ENCODE data around the gene SERTM1. TPM values are rescaled to one million over a fixed set of nuclear protein-coding genes. Genes with fewer than 3 reads are reported as not detected.

The SERTM1 gene
- total RNA-seq, 1 experiment from 2014 or later: 1.3 TPM

GRCh38 chr13:36712770-36713169, 39.0 kb downstream of the SERTM1 start:
- TF ChIP-seq TP53 (CRISPR knock-in tag; IDR thresholded peaks at IDR 0.05) (no peak), NR2C2 (CRISPR knock-in tag; IDR thresholded peaks at IDR 0.05) (no peak), IRF1 (CRISPR knock-in tag; IDR thresholded peaks at IDR 0.05) (no peak), NFYB (CRISPR knock-in tag; conservative IDR thresholded peaks at IDR 0.05; ENCODE audit: low read depth) (no peak), JUN (CRISPR knock-in tag; IDR thresholded peaks at IDR 0.05) (no peak), STAT6 (CRISPR knock-in tag; conservative IDR thresholded peaks at IDR 0.05; ENCODE audit: low read depth) (no peak)
- Mint-ChIP-seq H3K9me3 (peaks cover 7% of the 10 kb centered on the region; the same call in 1 of the 2 replicates), H3K4me1 (peaks cover 22% of the 10 kb centered on the region), H3K27ac (no peak overlapping the region), H3K27me3 (ENCODE audit: low read depth) (no peaks in the 10 kb centered on the region; the same call in 1 of the 2 replicates), H3K4me3 (no peak overlapping the region), H3K36me3 (no peaks in the 10 kb centered on the region)
- DNase-seq (ENCODE audit: low spot score) (no peak), ATAC-seq (no peak)
- ChIA-PET CTCF (no interaction called here), POLR2A (no interaction called here)

GRCh38 chr13:36713887-36714286, 40.1 kb downstream of the SERTM1 start:
- Mint-ChIP-seq H3K27ac (no peak overlapping the region), H3K4me1 (peaks cover 26% of the 10 kb centered on the region), H3K36me3 (no peaks in the 10 kb centered on the region), H3K4me3 (no peak overlapping the region), H3K27me3 (ENCODE audit: low read depth) (no peaks in the 10 kb centered on the region; the same call in 1 of the 2 replicates), H3K9me3 (peaks cover 7% of the 10 kb centered on the region; the same call in 1 of the 2 replicates)
- POLR2A ChIA-PET: interaction anchor here (0.6 kb wide), 1 partner anchor 319 kb away, joined by 5 read pairs; no protein-coding TSS in a partner anchor
- TF ChIP-seq ZNF121 (CRISPR knock-in tag; IDR thresholded peaks at IDR 0.05) (no peak), IRF2 (CRISPR knock-in tag; IDR thresholded peaks at IDR 0.05; ENCODE audit: borderline replicate concordance, low read depth) (no peak), ZBTB21 (CRISPR knock-in tag; IDR thresholded peaks at IDR 0.05; ENCODE audit: borderline replicate concordance) (no peak), ESRRA (CRISPR knock-in tag; IDR thresholded peaks at IDR 0.05; ENCODE audit: borderline replicate concordance) (no peak), NFYB (CRISPR knock-in tag; conservative IDR thresholded peaks at IDR 0.05; ENCODE audit: low read depth) (no peak), SMAD3 (CRISPR knock-in tag; IDR thresholded peaks at IDR 0.05; ENCODE audit: borderline replicate concordance) (no peak), USF2 (CRISPR knock-in tag; IDR thresholded peaks at IDR 0.05) (no peak), EMX1 (CRISPR knock-in tag; IDR thresholded peaks at IDR 0.05) (no peak), ZNF425 (CRISPR knock-in tag; conservative IDR thresholded peaks at IDR 0.05) (no peak), ATF2 (CRISPR knock-in tag; IDR thresholded peaks at IDR 0.05; ENCODE audit: borderline replicate concordance, low read depth) (no peak), NR1H2 (CRISPR knock-in tag; IDR thresholded peaks at IDR 0.05) (no peak), JUN (CRISPR knock-in tag; IDR thresholded peaks at IDR 0.05) (no peak), ZNF138 (CRISPR knock-in tag; conservative IDR thresholded peaks at IDR 0.05) (no peak), FOXP1 (CRISPR knock-in tag; IDR thresholded peaks at IDR 0.05; ENCODE audit: borderline replicate concordance) (no peak), NR2C2 (CRISPR knock-in tag; IDR thresholded peaks at IDR 0.05) (no peak)
- CTCF ChIA-PET: no interaction called here
- DNase-seq (ENCODE audit: low spot score) (no peak), ATAC-seq (no peak)

Data from WTC11 (cell line).